ENCODE results near the gene C1QC.
A peak's percentile ranks its signal among the peaks of the same experiment; 100 is the strongest.
"Not testable (repeated sequence)": the region's sequence is repeated elsewhere in the genome, so short reads cannot be mapped to it uniquely, and the experiment has no call there.

The C1QC gene

GRCh38 chr1:22651941-22652856 is 8.8 kb downstream of the C1QC start:
- DNase-seq = no peak

DNA sequence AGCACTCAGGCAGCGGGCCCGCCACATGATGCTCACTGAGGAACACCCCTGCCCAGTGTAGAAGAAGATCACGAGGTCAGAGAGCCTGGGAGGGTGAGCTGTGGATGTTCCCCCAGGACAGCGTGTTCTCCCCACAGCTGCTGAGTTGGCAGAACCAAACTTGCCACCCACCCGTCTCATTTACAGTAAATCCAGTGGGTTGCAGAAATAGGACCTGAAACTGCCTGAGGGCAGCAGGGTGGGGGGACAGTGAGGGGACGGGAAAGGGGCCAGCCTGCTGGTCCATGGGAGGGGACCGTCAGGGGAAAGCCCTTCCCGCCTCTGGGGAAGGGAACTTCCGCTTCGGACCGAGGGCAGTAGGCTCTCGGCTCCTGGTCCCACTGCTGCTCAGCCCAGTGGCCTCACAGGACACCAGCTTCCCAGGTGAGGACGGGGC is 9.5 kb downstream of the C1QC start, which contains the start of gene C1QB:
Gene C1QB, plus strand, starts transcription at position 356 of the 436 bp plus-strand sequence. CDS start 6,227 bp downstream, outside the sequence.
- DNase-seq = no peak

DNA sequence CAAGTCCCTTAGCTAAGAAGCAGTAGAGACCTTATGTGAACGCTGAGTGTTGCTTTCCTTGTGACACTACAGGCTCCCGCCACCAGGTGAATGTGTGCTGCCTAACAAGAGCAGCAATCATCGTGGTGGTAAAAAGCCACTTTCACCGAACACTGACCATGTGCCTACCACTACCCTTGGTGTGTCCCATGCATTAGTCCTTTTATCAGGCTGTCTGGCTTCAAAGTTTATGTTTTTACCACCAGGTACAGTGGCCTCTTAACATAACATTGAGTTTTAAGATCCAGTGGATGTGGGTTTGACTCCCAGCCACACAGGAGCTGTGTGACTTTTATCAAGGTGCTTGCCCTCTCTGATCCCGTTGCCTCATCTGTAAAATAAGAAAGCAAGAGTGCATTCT is 11.3 kb downstream of the C1QC start:
- no peak for DNase-seq

DNA sequence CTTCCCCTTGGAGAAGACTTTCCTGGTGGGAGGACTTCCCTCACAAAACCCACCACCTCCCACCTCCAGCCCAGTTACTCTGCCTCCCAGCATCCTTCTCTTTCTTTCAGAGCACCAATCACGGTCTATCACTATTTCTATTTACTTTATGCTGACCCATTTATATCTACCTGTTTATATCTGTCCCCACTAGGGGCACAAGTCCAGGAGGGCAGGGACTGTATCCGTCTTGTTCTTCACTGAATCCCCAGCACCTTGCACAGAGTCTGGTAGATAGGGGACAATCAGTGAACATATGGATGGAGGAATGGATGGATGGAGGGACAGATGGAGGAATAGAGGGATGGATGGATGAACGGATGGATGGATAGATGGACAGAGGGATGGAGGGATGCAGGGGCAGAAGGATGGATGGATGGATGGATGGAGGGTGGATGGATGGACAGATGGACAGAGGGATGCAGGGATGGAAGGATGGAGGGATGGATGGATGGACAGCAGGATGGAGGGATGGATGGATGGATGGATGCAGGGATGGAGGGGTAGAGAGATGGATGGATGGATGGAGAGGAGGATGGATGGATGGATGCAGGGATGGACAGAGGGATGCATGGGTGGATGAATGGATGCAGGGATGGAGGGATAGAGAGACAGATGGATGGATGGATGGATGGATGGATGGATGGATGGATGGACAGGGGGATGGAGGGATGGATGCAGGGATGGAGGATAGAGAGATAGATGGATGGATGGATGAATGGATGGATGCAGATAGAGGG is 15.1 kb downstream of the C1QC start:
- DNase-seq = no peak

DNA sequence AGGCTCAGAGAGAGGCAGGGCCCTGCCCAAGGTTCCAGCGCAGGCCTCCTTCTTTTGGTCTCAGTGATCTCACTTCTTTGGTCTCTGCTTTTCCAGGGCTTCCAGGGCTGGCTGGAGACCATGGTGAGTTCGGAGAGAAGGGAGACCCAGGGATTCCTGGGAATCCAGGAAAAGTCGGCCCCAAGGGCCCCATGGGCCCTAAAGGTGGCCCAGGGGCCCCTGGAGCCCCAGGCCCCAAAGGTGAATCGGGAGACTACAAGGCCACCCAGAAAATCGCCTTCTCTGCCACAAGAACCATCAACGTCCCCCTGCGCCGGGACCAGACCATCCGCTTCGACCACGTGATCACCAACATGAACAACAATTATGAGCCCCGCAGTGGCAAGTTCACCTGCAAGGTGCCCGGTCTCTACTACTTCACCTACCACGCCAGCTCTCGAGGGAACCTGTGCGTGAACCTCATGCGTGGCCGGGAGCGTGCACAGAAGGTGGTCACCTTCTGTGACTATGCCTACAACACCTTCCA is 17.3 kb downstream of the C1QC start:
- no peak for DNase-seq

DNA sequence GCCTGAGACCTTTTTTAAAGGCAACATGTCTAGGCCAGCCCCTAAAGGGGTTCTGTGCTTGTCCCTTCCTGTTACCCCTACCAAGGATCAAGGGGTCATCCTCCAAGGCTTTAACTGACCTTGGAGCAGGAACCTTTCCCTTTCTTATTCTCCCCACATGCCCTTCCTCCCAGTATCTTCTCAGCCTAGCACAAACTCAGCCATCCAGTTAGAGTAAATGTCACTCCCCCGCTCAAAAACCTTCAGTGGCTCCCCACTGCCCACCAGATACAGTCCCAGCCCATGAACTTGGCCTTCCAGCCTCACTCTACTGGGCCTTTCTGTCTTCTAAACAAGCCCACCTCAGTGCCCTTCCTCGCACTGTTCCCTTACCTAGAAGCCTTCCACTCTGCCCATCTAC is 18.4 kb downstream of the C1QC start:
- DNase-seq = no peak

DNA sequence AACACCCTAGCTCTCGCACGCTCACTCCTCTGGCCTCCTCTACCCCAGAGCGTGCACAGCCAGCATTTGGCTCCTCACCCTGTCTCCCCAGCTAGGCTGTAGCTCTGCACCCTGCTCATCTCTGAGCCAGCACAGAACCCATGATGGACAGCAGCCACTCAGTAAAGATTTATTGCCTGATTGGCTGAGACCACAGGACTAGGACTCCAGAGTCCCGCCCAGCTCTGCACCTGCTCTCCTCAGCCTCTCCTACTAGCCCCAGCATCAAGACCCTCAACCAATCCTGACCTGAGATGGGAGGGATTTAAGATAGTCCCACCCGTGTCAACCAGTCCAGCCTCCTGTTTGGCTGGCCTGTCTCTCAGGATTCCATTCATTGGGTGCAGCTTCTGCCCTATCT is 18.9 kb downstream of the C1QC start:
- DNase-seq = no peak

- DNase-seq = no peak
These were observed 19.6 kb downstream of the C1QC start for GRCh38 chr1:22662986-22663408.

GRCh38 chr1:22665752-22666151 is 22.3 kb downstream of the C1QC start:
- DNase-seq = no peak

- DNase-seq = no peak
These were observed 23.0 kb downstream of the C1QC start for GRCh38 chr1:22666412-22666811.

GRCh38 chr1:22668840-22669239 is 25.4 kb downstream of the C1QC start:
- not testable (repeated sequence) for DNase-seq

GRCh38 chr1:22670352-22670975 is 27.0 kb downstream of the C1QC start:
- no peak for DNase-seq

GRCh38 chr1:22671999-22672398 is 28.6 kb downstream of the C1QC start:
- DNase-seq = no peak

- DNase-seq = peak; percentile 50 to 58
These were observed 30.3 kb downstream of the C1QC start for GRCh38 chr1:22673486-22674409.

DNA sequence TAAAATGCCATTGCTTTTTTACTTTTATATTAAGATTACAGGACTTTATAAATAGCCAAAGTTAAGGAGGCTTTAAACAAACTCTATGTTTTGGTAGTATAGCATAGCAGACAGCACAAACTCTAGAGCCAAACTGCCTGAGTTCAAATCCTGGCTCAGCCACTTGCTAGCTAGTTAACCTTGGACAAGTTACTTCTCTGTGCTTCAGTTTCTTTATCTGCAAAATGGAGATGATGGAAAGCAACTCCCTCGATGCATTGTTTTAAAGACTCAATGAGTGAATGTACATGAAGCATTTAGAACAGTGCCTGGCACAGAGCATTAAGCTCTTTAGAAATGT is 30.9 kb downstream of the C1QC start:
- no peak for DNase-seq

DNA sequence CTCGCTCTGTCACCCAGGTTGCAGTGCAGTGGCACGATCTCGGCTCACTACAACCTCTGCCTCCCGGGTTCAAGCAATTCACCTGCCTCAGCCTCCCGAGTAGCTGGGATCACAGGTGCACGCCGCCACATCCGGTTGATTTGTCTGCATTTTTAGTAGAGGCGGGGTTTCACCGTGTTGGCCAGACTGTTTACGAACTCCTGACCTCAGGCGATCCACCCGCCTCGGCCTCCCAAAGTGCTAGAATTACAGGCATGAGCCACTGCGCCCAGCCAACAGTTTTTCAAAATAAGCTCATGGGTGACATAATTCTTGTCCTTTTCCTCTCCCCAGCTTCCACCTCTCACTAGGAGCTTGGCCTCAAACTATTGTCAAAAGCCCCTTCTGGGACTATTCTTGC is 32.7 kb downstream of the C1QC start:
- not testable (repeated sequence) for DNase-seq

- DNase-seq = no peak
These were observed 33.6 kb downstream of the C1QC start for GRCh38 chr1:22676916-22677583.

DNA sequence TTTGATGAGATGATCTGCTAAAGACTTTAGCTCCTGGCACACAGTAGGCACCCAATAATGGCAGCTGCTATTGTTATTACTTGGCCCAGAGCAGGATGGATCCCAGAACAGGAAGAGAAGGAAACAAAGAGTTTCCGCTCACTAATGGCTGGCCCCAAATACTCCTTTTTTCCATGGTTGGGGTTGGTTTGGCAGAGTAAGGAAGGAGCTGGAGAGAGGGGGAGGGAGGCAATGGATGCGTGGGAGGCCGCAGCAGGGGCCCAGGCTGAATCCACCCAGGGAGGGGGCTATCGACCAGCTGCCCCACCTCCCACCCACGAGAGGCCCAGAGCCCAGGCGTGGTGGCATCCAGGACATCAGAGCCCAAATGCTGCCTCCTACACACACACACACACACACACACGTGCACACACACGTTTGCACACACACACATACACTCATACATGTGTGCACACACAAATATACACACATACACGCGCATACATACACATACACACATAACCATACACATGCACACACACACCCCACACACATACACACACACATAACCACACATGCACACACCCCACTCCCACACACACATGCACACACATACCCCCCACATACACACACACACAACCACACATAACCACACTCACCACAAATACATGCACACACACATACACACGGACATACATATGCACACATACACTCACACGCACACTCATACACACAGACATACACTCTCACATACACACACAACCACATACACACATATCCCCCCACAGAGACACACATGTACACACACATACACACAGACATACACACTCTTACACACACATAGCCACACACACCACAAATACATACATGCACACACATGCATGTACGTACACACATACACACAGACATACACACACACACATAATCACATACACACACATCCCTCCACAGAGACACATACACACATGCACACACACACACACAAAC is 34.8 kb downstream of the C1QC start:
- no peak for DNase-seq

- no peak for DNase-seq
These were observed 37.3 kb downstream of the C1QC start for GRCh38 chr1:22680726-22681125.

Data from activated T-cell treated with anti-CD3 and anti-CD28 coated beads, Interleukin-2, amount 50 U/mL, for 48 hours (primary cell).